ENCODE data around the gene SYNGR2.

Gene SYNGR2

DNA sequence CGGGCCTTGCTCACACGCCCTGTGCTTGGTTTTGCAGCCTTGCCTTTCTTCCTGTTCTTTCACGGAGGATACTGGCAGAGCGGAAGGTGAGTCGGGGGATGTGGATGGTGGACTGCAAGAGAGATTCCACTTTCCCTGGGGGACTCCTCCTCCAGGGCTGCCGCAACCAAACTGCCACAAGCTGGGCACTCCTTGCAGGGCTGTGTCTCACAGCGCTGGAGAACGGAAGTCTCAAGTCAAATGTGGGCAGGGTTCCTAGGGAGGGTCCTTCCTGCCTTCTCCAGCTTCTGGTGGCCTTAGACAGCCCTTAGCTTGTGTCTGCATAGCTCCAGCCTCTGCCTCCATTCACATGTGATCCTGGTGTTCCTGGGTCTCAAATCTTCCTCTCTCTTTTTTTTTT, 34.3 kb downstream of the SYNGR2 start:
- no peak for DNase-seq (ENCODE audit: low spot score)

DNA sequence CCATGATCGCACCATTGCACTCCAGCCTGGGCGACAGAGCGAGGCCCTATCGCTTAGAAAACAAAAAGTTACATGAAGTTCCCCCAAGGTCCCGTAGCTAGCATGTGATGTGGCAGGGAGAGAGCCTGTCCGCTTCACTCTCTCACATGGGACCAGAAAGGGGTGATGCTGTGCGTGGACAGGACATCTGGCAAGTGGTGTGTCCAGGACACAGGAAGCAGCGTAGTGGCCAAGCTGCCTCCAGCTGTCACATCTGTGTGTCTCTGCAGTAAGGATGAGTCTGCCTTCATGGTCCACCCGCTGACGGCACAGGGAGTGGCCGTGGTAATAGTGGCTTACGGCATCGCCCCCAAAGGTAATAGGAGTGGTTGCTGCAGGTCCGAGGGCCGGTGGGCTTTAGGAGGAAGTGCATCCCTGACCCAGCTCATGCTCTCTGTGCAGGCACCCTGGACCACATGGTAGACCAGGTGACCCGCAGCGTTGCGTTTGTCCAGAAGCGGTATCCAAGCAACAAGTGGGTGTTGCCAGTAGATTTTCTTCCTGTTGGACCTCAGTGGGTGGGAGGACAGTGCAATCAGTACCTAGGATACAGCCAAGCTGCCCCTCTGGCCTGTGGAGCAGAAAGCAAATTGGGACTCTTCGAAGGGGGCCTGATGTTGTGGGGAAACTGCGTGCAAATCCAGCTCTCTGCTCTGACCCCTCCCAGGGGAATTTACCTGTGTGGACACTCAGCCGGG, 36.2 kb downstream of the SYNGR2 start:
- DNase-seq (ENCODE audit: low spot score), result no peak

DNA sequence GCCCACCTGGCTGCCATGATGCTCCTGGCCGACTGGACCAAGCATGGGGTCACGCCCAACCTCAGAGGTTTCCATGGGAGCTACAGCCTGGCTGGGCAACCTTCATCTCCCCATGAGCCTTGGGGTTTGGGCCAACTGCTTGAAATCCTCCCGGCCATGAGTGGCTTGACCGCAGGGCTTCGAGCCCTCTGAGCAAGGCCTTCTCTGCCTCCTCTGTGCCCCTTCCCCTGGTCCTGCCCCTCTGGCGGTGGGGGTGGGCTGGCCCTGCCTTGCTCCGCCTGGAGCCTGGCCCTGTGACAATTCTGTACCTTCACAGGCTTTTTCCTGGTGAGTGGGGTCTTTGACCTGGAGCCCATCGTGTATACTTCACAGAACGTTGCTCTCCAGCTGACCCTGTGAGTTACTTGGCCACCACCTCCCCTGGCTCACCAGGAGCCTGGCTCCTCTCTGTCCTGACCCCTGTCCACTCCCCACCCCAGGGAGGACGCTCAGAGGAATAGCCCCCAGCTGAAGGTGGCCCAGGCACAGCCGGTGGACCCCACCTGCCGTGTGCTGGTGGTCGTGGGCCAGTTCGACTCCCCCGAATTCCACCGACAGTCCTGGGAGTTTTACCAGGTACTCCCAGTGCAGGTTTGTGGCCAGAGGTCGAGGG, 36.9 kb downstream of the SYNGR2 start:
- DNase-seq (ENCODE audit: low spot score), result no peak

DNA sequence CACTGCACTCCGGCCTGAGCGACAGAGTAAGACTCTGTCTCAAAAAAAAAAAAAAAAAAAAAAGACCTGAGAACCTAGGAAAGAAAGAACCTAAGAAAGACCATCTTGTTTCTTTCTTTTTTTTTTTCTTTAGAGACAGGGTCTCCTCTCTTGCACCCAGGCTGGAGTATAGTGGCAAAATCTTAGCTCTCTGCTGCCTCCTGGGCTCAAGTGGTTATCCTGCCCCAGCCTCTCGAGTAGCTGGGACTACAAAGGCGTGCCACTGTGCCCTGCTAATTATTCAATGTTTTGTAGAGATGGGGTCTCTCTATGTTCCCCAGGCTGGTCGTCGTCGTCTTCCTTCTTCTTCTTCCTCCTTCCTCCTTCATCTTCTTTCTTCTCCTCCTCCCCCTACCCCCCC, 37.9 kb downstream of the SYNGR2 start:
- no peak for DNase-seq (ENCODE audit: low spot score)

DNA sequence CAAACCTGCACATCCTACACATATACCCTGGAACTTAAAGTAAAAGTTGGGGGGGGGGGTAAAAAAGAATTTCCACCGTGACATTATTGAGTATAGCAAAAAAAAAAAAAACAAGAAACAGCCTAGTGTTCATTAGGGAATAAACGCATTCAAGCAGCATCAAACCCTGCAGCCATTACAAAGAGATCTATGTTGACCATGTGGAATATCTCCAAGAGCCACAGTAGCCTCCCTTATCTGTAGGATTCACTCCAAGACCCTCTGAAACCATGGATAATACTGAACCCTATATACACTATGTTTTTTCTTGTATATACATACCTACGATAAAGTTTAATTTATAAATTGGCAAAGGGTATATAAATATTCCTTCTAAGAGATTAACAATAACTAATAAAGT, 40.1 kb downstream of the SYNGR2 start:
- DNase-seq (ENCODE audit: low spot score), result no peak

DNA sequence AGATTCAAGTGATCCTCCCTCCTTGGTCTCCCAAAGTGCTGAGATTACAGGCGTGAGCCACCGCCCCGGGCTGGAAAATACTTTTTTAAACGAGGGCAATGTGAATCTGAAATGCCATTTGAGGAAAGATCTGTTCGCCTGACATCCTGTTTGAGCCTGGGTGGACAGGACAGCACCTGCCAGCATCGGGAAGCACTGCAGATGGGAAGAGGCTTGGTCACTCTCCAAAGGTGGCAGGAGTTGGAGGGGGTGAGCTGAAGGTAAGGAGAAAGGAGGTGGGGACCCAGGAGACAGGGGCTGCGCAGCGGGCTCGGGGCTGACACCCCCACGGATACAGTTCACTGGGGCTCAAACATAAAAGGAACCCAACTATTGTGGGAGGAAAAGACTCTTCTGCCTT, 41.7 kb downstream of the SYNGR2 start:
- no peak for DNase-seq (ENCODE audit: low spot score)

DNA sequence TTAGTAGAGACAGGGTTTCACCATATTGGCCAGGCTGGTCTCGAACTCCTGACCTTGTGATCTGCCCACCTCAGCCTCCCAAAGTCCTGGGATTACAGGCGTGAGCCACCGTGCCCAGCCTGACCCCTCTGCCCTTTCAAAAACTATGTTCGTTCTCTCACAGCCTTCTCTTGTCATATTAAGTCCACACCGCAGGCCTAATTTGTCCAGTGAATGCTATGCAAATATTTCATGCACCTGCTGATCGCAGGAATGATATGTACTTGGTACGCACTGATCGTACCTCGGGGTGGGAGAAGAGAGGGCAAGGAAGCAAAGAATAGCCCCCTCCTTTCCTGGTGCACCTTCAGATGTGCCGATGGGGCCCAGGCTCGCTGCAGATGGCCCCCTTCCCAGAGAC, 42.7 kb downstream of the SYNGR2 start:
- no peak for DNase-seq (ENCODE audit: low spot score)

DNA sequence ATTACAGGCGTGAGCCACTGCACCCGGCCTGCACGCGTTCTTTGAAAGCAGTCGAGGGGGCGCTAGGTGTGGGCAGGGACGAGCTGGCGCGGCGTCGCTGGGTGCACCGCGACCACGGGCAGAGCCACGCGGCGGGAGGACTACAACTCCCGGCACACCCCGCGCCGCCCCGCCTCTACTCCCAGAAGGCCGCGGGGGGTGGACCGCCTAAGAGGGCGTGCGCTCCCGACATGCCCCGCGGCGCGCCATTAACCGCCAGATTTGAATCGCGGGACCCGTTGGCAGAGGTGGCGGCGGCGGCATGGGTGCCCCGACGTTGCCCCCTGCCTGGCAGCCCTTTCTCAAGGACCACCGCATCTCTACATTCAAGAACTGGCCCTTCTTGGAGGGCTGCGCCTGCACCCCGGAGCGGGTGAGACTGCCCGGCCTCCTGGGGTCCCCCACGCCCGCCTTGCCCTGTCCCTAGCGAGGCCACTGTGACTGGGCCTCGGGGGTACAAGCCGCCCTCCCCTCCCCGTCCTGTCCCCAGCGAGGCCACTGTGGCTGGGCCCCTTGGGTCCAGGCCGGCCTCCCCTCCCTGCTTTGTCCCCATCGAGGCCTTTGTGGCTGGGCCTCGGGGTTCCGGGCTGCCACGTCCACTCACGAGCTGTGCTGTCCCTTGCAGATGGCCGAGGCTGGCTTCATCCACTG, 45.8 kb downstream of the SYNGR2 start, which contains the start of gene BIRC5:
Gene BIRC5, plus strand, starts transcription at position 238 of the 690 bp plus-strand sequence. Its CDS starts 64 bp downstream, at position 302.
- DNase-seq (ENCODE audit: low spot score), result peak; percentile 99

DNA sequence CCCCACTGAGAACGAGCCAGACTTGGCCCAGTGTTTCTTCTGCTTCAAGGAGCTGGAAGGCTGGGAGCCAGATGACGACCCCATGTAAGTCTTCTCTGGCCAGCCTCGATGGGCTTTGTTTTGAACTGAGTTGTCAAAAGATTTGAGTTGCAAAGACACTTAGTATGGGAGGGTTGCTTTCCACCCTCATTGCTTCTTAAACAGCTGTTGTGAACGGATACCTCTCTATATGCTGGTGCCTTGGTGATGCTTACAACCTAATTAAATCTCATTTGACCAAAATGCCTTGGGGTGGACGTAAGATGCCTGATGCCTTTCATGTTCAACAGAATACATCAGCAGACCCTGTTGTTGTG, 46.3 kb downstream of the SYNGR2 start:
- no peak for DNase-seq (ENCODE audit: low spot score)

DNA sequence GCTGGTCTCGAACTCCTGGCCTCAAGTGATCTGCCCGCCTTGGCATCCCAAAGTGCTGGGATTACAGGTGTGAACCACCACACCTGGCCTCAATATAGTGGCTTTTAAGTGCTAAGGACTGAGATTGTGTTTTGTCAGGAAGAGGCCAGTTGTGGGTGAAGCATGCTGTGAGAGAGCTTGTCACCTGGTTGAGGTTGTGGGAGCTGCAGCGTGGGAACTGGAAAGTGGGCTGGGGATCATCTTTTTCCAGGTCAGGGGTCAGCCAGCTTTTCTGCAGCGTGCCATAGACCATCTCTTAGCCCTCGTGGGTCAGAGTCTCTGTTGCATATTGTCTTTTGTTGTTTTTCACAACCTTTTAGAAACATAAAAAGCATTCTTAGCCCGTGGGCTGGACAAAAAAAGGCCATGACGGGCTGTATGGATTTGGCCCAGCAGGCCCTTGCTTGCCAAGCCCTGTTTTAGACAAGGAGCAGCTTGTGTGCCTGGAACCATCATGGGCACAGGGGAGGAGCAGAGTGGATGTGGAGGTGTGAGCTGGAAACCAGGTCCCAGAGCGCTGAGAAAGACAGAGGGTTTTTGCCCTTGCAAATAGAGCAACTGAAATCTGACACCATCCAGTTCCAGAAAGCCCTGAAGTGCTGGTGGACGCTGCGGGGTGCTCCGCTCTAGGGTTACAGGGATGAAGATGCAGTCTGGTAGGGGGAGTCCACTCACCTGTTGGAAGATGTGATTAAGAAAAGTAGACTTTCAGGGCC, 51.2 kb downstream of the SYNGR2 start:
- no peak for DNase-seq (ENCODE audit: low spot score)

All from AG08395 (cell line).